ENCODE measurements around the gene SLC51B.

Gene SLC51B

DNA sequence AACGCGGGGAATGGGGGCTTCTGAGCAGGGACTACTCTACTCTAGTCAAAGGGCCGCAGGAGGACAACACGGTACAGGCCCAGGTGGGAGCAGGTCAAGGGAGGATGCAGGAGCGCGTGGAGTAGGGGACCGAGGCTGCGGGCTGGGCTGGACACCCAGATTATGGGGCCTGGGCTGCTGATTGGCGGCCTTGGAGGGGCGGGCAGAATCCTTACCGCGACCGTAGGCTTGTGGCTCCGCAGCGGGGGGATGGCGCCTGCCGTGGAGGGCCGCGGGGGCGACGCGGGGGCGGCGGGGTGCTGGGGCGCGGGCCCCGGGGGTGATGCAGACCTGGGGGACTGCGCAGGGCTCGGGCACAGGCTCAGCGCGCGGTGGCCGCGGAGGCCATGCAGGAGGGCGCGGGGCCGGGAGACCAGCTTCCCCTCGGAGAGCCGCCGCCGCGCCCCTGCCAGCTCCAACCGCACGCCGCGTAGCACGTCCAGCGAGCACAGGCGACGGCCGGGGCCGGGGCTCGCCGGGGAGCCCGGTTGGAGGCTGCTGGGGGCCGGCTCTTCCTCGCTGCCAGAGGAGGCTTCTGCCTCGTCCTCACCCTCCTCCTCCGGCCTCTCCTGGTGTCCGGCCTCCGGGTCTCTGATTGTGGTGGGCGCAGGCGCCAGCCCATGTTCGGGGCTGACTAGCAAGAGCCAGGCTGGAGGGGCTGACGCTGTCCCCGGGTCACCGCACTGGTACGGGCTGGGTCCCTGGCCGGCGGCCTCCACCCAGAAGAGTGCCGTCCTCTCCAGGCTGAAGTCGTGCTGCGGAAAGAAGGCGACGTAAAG is 56.9 kb downstream of the SLC51B start:
- no peak for DNase-seq

- no peak for DNase-seq
Observed at GRCh38 chr15:65102912-65103311, 57.7 kb downstream of the SLC51B start.
